Suprapubic skin (tissue), 4 donors: ENCODE data around the gene SORT1. TPM values are rescaled to one million over a fixed set of nuclear protein-coding genes. Genes with fewer than 3 reads are reported as not detected.
"Not testable (repeated sequence)": the region's sequence is repeated elsewhere in the genome, so short reads cannot be mapped to it uniquely, and the experiment has no call there.

Experiments
- DNase-seq, 2 donors: peaks; one replicate each; pipeline ENCODE4 v3.0.0-alpha.2; 2019; ENCODE audit warnings: low spot score in 2 of 2
- H3K27ac ChIP-seq: fragments of 200-600 bp; sonication (generic); one replicate; pipeline ENCODE4 v1.5.1; 2019
- H3K27me3 ChIP-seq: fragments of 200-600 bp; sonication (generic); one replicate; pipeline ENCODE4 v1.5.1; 2019
- H3K36me3 ChIP-seq: fragments of 200-600 bp; sonication (generic); one replicate; pipeline ENCODE4 v1.5.1; 2019
- H3K4me1 ChIP-seq: fragments of 200-600 bp; sonication (generic); one replicate; pipeline ENCODE4 v1.5.1; 2019
- H3K4me3 ChIP-seq: fragments of 200-600 bp; sonication (generic); one replicate; pipeline ENCODE4 v1.5.1; 2019; ENCODE audit warnings: mild to moderate bottlenecking
- H3K9me3 ChIP-seq: fragments of 200-600 bp; sonication (generic); one replicate; pipeline ENCODE4 v1.5.1; 2019
- EP300 ChIP-seq: sonication (generic); formaldehyde crosslinking; IDR thresholded peaks from one replicate; pipeline ENCODE4 v1.6.1; 2017; ENCODE audit warnings: antibody characterized with exemption
- POLR2A ChIP-seq, 2 donors: fragments of 450-650 bp; IDR thresholded peaks; one replicate each; pipeline ENCODE4 v1.6.1; 2017; ENCODE audit warnings: antibody characterized with exemption in 2 of 2, mild to moderate bottlenecking in 2 of 2, moderate library complexity in 2 of 2
- POLR2AphosphoS5 ChIP-seq, 3 donors: sonication (generic); formaldehyde crosslinking; IDR thresholded peaks; one replicate each; pipeline ENCODE4 v1.6.1; 2017; ENCODE audit warnings: antibody characterized with exemption in 3 of 3
- WGBS: methylation state at CpG from one replicate; pipeline ENCODE4 v1.1.5; 2018; 5-methylcytosine and 5-hydroxymethylcytosine counted together
- total RNA-seq, 4 donors: library from RNA; depleted of rRNA; stranded (reverse); fragments of >200 nt; gene quantifications; one replicate each; pipeline ENCODE4 v1.1.0, GENCODE V29; 2016
- TF ChIP-seq, protein P1 (sequence below), 2 donors: fragments of 200-600 bp in 1 of 2; fragments of 450-650 bp in 1 of 2; sonication (generic) in 1 of 2; IDR thresholded peaks; one replicate each; pipeline ENCODE4 v1.5.1; 2016 to 2019; ENCODE audit warnings: antibody characterized with exemption in 2 of 2, mild to moderate bottlenecking in 1 of 2, moderate library complexity in 1 of 2

SORT1 gene
- total RNA-seq, result 10 to 100 TPM; 27.8 to 52.7 (median 34.5) TPM

GRCh38 chr1:109397581-109398342, at the start of gene SORT1:
Gene SORT1, minus strand, starts transcription at chr1:109397918. Its CDS starts 26 bp downstream, at chr1:109397892.
- TF ChIP-seq POLR2AphosphoS5 (IDR thresholded peaks at IDR 0.05) (no peak), EP300 (no peak), POLR2A (IDR thresholded peaks at IDR 0.05) (no peak)
- TF ChIP-seq, protein P1, sequence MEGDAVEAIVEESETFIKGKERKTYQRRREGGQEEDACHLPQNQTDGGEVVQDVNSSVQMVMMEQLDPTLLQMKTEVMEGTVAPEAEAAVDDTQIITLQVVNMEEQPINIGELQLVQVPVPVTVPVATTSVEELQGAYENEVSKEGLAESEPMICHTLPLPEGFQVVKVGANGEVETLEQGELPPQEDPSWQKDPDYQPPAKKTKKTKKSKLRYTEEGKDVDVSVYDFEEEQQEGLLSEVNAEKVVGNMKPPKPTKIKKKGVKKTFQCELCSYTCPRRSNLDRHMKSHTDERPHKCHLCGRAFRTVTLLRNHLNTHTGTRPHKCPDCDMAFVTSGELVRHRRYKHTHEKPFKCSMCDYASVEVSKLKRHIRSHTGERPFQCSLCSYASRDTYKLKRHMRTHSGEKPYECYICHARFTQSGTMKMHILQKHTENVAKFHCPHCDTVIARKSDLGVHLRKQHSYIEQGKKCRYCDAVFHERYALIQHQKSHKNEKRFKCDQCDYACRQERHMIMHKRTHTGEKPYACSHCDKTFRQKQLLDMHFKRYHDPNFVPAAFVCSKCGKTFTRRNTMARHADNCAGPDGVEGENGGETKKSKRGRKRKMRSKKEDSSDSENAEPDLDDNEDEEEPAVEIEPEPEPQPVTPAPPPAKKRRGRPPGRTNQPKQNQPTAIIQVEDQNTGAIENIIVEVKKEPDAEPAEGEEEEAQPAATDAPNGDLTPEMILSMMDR (IDR thresholded peaks at IDR 0.05), result no peak
- Histone ChIP-seq H3K9me3 (no peaks in the 10 kb centered on the region), H3K4me1 (peaks cover 54% of the 10 kb centered on the region), H3K36me3 (peaks cover 20% of the 10 kb centered on the region), H3K27ac (peak within 1 kb of the TSS; percentile 85), H3K27me3 (no peaks in the 10 kb centered on the region), H3K4me3 (peak within 1 kb of the TSS; percentile 73)
- under 1% methylated on average over 25 of the region's 98 CpGs for WGBS
- peak; percentile 84 for DNase-seq

- WGBS, result 56% methylated on average over 11 of the region's 11 CpGs
- H3K36me3 ChIP-seq, DNase-seq, H3K4me1 ChIP-seq, H3K9me3 ChIP-seq, H3K4me3 ChIP-seq, H3K27ac ChIP-seq: not testable (repeated sequence)
- H3K27me3 ChIP-seq, result peaks cover 39% of the 10 kb centered on the region
Observed at GRCh38 chr1:109445949-109446695, 48.4 kb upstream of the SORT1 start.

GRCh38 chr1:109444346-109444745, 46.6 kb upstream of the SORT1 start:
- Histone ChIP-seq H3K36me3 (no peaks in the 10 kb centered on the region), H3K4me1 (no peaks in the 10 kb centered on the region), H3K27ac (no peak overlapping the region), H3K9me3 (no peaks in the 10 kb centered on the region), H3K27me3 (peaks cover 35% of the 10 kb centered on the region), H3K4me3 (no peak overlapping the region)
- WGBS, result 100% methylated on average over 1 of the region's 1 CpG
- DNase-seq, result no peak
- TF ChIP-seq, protein P1 (IDR thresholded peaks at IDR 0.05), result no peak
- TF ChIP-seq POLR2A (IDR thresholded peaks at IDR 0.05) (no peak), POLR2AphosphoS5 (IDR thresholded peaks at IDR 0.05) (no peak), EP300 (no peak)

DNA sequence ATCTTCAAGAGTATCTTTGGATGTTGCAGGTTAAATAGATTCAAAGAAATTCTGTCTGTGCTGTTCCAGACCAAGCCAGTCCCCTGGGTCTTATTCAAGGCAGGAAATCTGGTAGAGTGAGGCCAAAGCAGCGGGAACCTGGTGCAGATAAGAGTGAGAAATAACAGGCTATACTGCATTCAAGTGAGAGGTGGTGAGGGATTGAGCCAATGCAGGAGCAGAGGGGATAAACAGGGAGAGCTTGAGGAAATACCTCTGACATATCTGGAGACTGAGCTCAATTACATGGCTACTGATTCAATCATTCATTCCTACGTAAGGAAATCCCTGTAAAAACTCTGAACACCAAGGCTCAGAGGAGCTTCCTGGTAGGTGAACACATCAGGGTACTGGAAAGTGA, 45.8 kb upstream of the SORT1 start:
- 65% methylated on average over 2 of the region's 2 CpGs for WGBS
- H3K4me3 ChIP-seq, result no peak overlapping the region
- no peak for TF ChIP-seq EP300
- no peak for TF ChIP-seq POLR2A (IDR thresholded peaks at IDR 0.05)
- no peak for TF ChIP-seq POLR2AphosphoS5 (IDR thresholded peaks at IDR 0.05)
- TF ChIP-seq, protein P1 (IDR thresholded peaks at IDR 0.05), result no peak
- DNase-seq, result no peak
- H3K27me3 ChIP-seq, result peaks cover 35% of the 10 kb centered on the region
- H3K27ac ChIP-seq, result no peak overlapping the region
- no peaks in the 10 kb centered on the region for H3K9me3 ChIP-seq
- H3K36me3 ChIP-seq, result no peaks in the 10 kb centered on the region
- no peaks in the 10 kb centered on the region for H3K4me1 ChIP-seq

- H3K36me3 ChIP-seq, result no peaks in the 10 kb centered on the region
- H3K4me3 ChIP-seq, result no peak overlapping the region
- TF ChIP-seq, protein P1 (IDR thresholded peaks at IDR 0.05), result no peak
- no peak for TF ChIP-seq POLR2A (IDR thresholded peaks at IDR 0.05)
- TF ChIP-seq POLR2AphosphoS5 (IDR thresholded peaks at IDR 0.05), result no peak
- TF ChIP-seq EP300, result no peak
- H3K9me3 ChIP-seq, result no peaks in the 10 kb centered on the region
- peaks cover 32% of the 10 kb centered on the region for H3K27me3 ChIP-seq
- WGBS, result 31% methylated on average over 1 of the region's 1 CpG
- H3K4me1 ChIP-seq, result no peaks in the 10 kb centered on the region
- no peak overlapping the region for H3K27ac ChIP-seq
- no peak for DNase-seq
Observed at GRCh38 chr1:109441069-109441468, 43.4 kb upstream of the SORT1 start.
